WI38 (cell line): ENCODE results near the gene TRIM25.

ENCODE experiments used
- H3K4me3 ChIP-seq: 2 replicates; pipeline ENCODE4 v1.5.1; 2011; ENCODE audit warnings: low read depth, mild to moderate bottlenecking, control low read depth, low read length
- CTCF ChIP-seq: IDR thresholded peaks from 2 replicates; pipeline ENCODE4 v1.5.1; 2012; ENCODE audit warnings: low read depth, mild to moderate bottlenecking, control low read depth, low read length

The TRIM25 gene

GRCh38 chr17:56879280-56879679, 34.6 kb downstream of the TRIM25 start:
- no peak overlapping the region for H3K4me3 ChIP-seq
- TF ChIP-seq CTCF = no peak

GRCh38 chr17:56876766-56877179, 37.1 kb downstream of the TRIM25 start:
- H3K4me3 ChIP-seq = no peak overlapping the region
- no peak for TF ChIP-seq CTCF

GRCh38 chr17:56870081-56870651, 43.7 kb downstream of the TRIM25 start:
- no peak overlapping the region for H3K4me3 ChIP-seq
- no peak for TF ChIP-seq CTCF

GRCh38 chr17:56868716-56869115, 45.1 kb downstream of the TRIM25 start:
- no peak overlapping the region for H3K4me3 ChIP-seq
- no peak for TF ChIP-seq CTCF

GRCh38 chr17:56867948-56868376, 45.9 kb downstream of the TRIM25 start:
- TF ChIP-seq CTCF = no peak

GRCh38 chr17:56866496-56866895, 47.4 kb downstream of the TRIM25 start:
- no peak overlapping the region for H3K4me3 ChIP-seq
- TF ChIP-seq CTCF = no peak

More at GRCh38 chr17:56867948-56868376, 45.9 kb downstream of the TRIM25 start:
- H3K4me3 ChIP-seq = no peak overlapping the region

GRCh38 chr17:56866076-56866475, 47.8 kb downstream of the TRIM25 start:
- TF ChIP-seq CTCF = no peak
- no peak overlapping the region for H3K4me3 ChIP-seq
